Sigmoid colon (tissue), 7 donors: ENCODE measurements around the gene ANP32A. TPM values are rescaled to one million over a fixed set of nuclear protein-coding genes. Genes with fewer than 3 reads are reported as not detected.

ENCODE experiments used
- DNase-seq: peaks from one replicate; pipeline ENCODE4 v3.0.0-alpha.2; 2019
- H3K27ac ChIP-seq, 4 donors: fragments of 200-600 bp; sonication (generic); one replicate each; pipeline ENCODE4 v1.5.1; 2016 to 2019; ENCODE audit warnings: mild to moderate bottlenecking in 1 of 4
- H3K27me3 ChIP-seq, 3 donors: fragments of 200-600 bp; sonication (generic); one replicate each; pipeline ENCODE4 v1.5.1; 2019; ENCODE audit warnings: mild to moderate bottlenecking in 1 of 3
- H3K36me3 ChIP-seq, 4 donors: fragments of 200-600 bp; sonication (generic); one replicate each; pipeline ENCODE4 v1.5.1; 2016 to 2019
- H3K4me1 ChIP-seq, 4 donors: fragments of 200-600 bp; sonication (generic); one replicate each; pipeline ENCODE4 v1.5.1; 2017 to 2019
- H3K4me3 ChIP-seq, 4 donors: fragments of 200-600 bp; sonication (generic); one replicate each; pipeline ENCODE4 v1.5.1; 2017 to 2019; ENCODE audit warnings: mild to moderate bottlenecking in 2 of 4, moderate library complexity in 1 of 4
- H3K9me3 ChIP-seq, 4 donors: fragments of 200-600 bp in 3 of 4; sonication (generic) in 3 of 4; one replicate each; pipeline versions ENCODE4 v1.5.1 to v1.6.1; 2013 to 2019
- EP300 ChIP-seq, 4 donors: sonication (generic); formaldehyde crosslinking; IDR thresholded peaks; one replicate each; pipeline ENCODE4 v1.6.1; 2017; ENCODE audit warnings: antibody characterized with exemption in 4 of 4
- POLR2A ChIP-seq, 2 donors: fragments of 450-650 bp; IDR thresholded peaks; one replicate each; pipeline ENCODE4 v1.6.1; 2016; ENCODE audit warnings: antibody characterized with exemption in 2 of 2, mild to moderate bottlenecking in 2 of 2, moderate library complexity in 2 of 2
- POLR2AphosphoS5 ChIP-seq, 4 donors: sonication (generic); formaldehyde crosslinking; IDR thresholded peaks; one replicate each; pipeline ENCODE4 v1.6.1; 2017; ENCODE audit warnings: antibody characterized with exemption in 4 of 4
- WGBS, 2 donors: extraction: QIAGEN DNeasy Blood & Tissue Kit; methylation state at CpG; one replicate each; pipeline ENCODE4 v1.1.7; 2013; 5-methylcytosine and 5-hydroxymethylcytosine counted together
- intact Hi-C: fragments of 100-400 bp; cut with DNase I; formaldehyde crosslinking; loops from one replicate; pipeline ENCODE4 v1.15.1; 2023
- polyA plus RNA-seq, 3 donors: library from polyadenylated mRNA; stranded (reverse); fragments of 200-250 nt; gene quantifications; one replicate each; pipeline ENCODE4 v1.2.3, GENCODE V29; 2013
- total RNA-seq, 4 donors: library from RNA; depleted of rRNA; stranded (reverse); fragments of >200 nt; gene quantifications; one replicate each; pipeline ENCODE4 v1.1.0, GENCODE V29; 2016
- TF ChIP-seq, protein P1 (sequence below), 4 experiments: fragments of 450-650 bp in 3 of 4; fragments of 200-600 bp in 1 of 4; IDR thresholded peaks; one replicate each; pipeline ENCODE4 v1.5.1; 2016 to 2019; ENCODE audit warnings: antibody characterized with exemption in 4 of 4, mild to moderate bottlenecking in 3 of 4, moderate library complexity in 2 of 4
- donor health status: healthy with polysubstance abuse.
- donor health status: Bipolar disorder and iron deficiency.
- donor health status: healthy.

ANP32A gene
- total and polyA plus RNA-seq, 7 donors: 37.6 to 152 (median 67.3) TPM

DNA sequence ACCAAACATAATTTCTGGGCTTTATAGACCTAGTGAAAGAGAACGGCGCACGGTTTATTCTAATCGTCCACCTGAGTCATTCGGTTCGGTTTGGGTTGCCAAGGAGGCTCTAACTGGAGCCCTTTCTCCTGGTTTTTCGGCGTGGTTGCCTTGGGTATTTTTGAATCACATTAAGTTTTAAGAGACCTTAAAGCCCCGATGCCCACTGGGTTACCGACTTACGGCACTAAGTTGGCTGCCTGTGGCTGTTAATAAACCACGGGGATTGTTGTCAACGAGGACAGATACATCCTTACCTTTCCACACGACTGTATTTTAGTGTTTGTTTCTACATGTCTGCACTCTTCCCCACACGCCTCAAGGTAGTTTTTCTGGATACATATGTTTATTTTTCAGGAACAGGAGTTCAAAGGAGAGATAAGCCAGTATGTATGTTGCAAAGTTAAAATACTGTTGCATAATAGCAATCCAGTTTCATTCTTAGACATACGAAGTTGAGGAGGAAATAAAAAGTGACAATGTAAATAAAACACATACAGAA is 1.2 kb upstream of the ANP32A start:
- WGBS, 2 donors: 1 to 4% methylated on average over 16 of the region's 16 CpGs
- peak overlapping the region; percentile 77 to 98 (median 97) for H3K4me3 ChIP-seq

DNA sequence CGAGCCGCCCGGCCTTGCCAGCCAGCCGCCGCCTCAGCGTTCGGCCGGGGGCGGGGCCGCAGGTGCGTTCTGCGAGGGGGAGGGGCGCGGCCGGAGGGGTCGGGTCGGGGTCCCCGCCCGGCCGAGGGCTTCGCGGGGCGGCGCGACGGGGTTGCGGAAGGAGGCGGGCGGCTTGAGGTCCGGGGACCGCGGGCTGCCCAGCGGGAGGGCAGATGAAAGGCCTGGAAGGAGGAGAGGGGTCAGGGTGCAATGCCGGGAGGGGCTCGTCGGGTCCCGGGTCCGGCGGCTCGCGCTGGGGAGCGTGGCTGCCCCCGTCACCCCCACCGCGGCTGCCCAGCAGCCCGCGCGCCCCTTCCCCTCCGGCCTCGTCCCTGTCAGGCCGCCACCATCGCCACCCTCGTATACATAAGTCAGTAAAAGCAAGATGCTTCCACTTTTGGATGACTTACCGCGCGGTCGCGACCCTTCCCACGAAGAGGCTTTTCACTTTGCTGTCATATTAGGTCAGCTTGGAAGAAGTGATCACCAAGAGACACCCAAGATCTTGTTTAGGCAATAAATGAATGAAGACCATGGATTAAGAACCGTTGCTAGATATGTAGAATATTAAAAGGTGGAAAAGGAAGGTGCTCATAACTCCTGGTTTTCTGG is 620 bp upstream of the ANP32A start:
- WGBS, 2 donors: 1% methylated on average over 60 of the region's 60 CpGs
- H3K27ac ChIP-seq: peak overlapping the region; percentile 92 to 99 (median 98)
- peak overlapping the region; percentile 77 to 98 (median 97) for H3K4me3 ChIP-seq
- DNase-seq: peak; percentile 61
- H3K9me3 ChIP-seq: no peaks in the 10 kb centered on the region
- TF ChIP-seq POLR2AphosphoS5 (IDR thresholded peaks at IDR 0.05): no peak
- TF ChIP-seq EP300 (IDR thresholded peaks at IDR 0.05): no peak
- TF ChIP-seq, protein P1, sequence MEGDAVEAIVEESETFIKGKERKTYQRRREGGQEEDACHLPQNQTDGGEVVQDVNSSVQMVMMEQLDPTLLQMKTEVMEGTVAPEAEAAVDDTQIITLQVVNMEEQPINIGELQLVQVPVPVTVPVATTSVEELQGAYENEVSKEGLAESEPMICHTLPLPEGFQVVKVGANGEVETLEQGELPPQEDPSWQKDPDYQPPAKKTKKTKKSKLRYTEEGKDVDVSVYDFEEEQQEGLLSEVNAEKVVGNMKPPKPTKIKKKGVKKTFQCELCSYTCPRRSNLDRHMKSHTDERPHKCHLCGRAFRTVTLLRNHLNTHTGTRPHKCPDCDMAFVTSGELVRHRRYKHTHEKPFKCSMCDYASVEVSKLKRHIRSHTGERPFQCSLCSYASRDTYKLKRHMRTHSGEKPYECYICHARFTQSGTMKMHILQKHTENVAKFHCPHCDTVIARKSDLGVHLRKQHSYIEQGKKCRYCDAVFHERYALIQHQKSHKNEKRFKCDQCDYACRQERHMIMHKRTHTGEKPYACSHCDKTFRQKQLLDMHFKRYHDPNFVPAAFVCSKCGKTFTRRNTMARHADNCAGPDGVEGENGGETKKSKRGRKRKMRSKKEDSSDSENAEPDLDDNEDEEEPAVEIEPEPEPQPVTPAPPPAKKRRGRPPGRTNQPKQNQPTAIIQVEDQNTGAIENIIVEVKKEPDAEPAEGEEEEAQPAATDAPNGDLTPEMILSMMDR (IDR thresholded peaks at IDR 0.05): no peak
- no peak for TF ChIP-seq POLR2A (IDR thresholded peaks at IDR 0.05)
- no peaks in the 10 kb centered on the region for H3K27me3 ChIP-seq
- no peaks in the 10 kb centered on the region for H3K36me3 ChIP-seq
- H3K4me1 ChIP-seq: peaks cover 0 to 22% (median 17%) of the 10 kb centered on the region in 4 donors
- intact Hi-C loops: loop anchor here (5.0 kb wide), 2 partner anchors 34 to 56 kb away; no protein-coding TSS in a partner anchor

More for the DNA sequence above, 1.2 kb upstream of the ANP32A start:
- Histone ChIP-seq H3K27me3 (no peaks in the 10 kb centered on the region), H3K36me3 (no peaks in the 10 kb centered on the region), H3K9me3 (no peaks in the 10 kb centered on the region), H3K4me1 (peaks cover 0 to 17% (median 11%) of the 10 kb centered on the region in 4 donors), H3K27ac (peak overlapping the region; percentile 92 to 99 (median 98))
- intact Hi-C loops: loop anchor here (5.0 kb wide), 2 partner anchors 35 to 55 kb away; no protein-coding TSS in a partner anchor
- no peak for DNase-seq
- TF ChIP-seq, protein P1 (IDR thresholded peaks at IDR 0.05): no peak
- TF ChIP-seq POLR2A (IDR thresholded peaks at IDR 0.05): no peak
- no peak for TF ChIP-seq EP300 (IDR thresholded peaks at IDR 0.05)
- no peak for TF ChIP-seq POLR2AphosphoS5 (IDR thresholded peaks at IDR 0.05)

GRCh38 chr15:68819495-68820294 is 1.0 kb downstream of the ANP32A start:
- intact Hi-C loops: loop anchor here (5.0 kb wide), 2 partner anchors 32 to 58 kb away; no protein-coding TSS in a partner anchor
- Histone ChIP-seq H3K4me3 (peak overlapping the region; percentile 77 to 98 (median 97)), H3K4me1 (peaks cover 0 to 37% (median 30%) of the 10 kb centered on the region in 4 donors), H3K36me3 (no peaks in the 10 kb centered on the region), H3K9me3 (no peaks in the 10 kb centered on the region), H3K27me3 (no peaks in the 10 kb centered on the region), H3K27ac (peak overlapping the region; percentile 92 to 99 (median 98))
- peak; percentile 76 for DNase-seq
- TF ChIP-seq, protein P1 (IDR thresholded peaks at IDR 0.05): no peak
- peak; percentile 39 to 65 (median 56) for TF ChIP-seq POLR2AphosphoS5 (IDR thresholded peaks at IDR 0.05)
- peak in 1 of 2 donors; percentile 46 for TF ChIP-seq POLR2A (IDR thresholded peaks at IDR 0.05)
- WGBS, 2 donors: 0 to 1% methylated on average over 47 to 48 of the region's 48 CpGs

- Histone ChIP-seq H3K4me1 (peaks cover 0 to 44% (median 35%) of the 10 kb centered on the region in 4 donors), H3K36me3 (no peaks in the 10 kb centered on the region), H3K9me3 (no peaks in the 10 kb centered on the region), H3K27me3 (no peaks in the 10 kb centered on the region), H3K27ac (peak overlapping the region; percentile 92 to 99 (median 98)), H3K4me3 (peak overlapping the region; percentile 77 to 98 (median 97))
- no peak for TF ChIP-seq EP300 (IDR thresholded peaks at IDR 0.05)
- peak in 3 of 4 donors; percentile 19 to 42 (median 19) for TF ChIP-seq POLR2AphosphoS5 (IDR thresholded peaks at IDR 0.05)
- peak in 1 of 2 donors; percentile 53 for TF ChIP-seq POLR2A (IDR thresholded peaks at IDR 0.05)
- WGBS, 2 donors: 0 to 1% methylated on average over 68 of the region's 68 CpGs
- intact Hi-C loops: no loop called here
- peak; percentile 80 for DNase-seq
These were observed 1.8 kb downstream of the ANP32A start for GRCh38 chr15:68818769-68819494.
